Fibroblast of gingiva (primary cell): ENCODE data around the gene WNT9B.
"Not testable (repeated sequence)": the region's sequence is repeated elsewhere in the genome, so short reads cannot be mapped to it uniquely, and the experiment has no call there.

Experiments
- DNase-seq: peaks from one replicate; pipeline ENCODE4 v3.0.0-alpha.2; 2011; ENCODE audit warnings: low read depth

Gene WNT9B

DNA sequence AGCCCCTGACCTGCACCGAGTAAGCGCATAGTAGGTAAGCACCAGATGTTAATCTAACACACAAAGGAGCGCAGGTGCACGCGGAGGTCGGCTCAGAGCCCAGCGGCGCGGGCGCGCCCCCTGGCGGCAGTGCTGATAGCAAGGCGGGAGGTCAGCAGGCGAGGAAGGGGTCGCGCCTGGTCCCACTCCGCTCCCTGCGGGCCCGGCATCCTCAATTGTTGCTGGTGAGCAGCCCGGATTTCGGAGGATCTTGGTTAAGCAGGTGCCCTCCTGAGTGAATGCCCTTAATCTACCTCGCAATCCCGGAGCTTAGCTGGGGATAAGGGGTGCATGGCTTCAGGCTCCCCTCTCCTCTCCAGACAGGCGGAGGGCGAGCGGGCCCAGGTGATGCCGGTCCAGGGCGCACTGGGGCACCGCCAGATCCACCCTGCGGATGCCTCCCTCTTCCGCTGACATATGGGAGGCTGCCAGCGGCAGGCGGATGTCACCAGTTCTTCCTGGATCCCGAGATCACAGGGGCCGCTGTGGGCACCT lies 28.9 kb upstream of the WNT9B start:
- no peak for DNase-seq

DNA sequence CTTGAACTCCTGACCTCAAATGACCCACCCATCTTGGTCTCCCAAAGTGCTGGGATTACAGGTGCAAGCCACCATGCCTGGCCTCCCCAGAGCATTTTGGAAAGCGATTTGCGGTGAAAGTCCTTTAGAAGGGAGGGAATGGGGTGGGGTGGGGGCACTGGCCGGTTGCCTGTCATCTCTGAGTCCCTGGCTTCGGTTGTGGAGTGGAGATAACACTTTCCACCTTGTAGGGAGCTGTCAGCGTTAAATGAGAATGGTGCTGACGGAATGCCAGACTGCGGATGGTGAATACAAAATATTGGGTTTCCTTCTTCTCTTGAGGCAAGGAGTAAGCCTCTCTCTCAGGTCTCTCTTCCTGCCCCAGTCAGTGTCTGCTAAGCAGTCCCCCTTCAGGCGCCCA lies 27.7 kb upstream of the WNT9B start:
- no peak for DNase-seq

DNA sequence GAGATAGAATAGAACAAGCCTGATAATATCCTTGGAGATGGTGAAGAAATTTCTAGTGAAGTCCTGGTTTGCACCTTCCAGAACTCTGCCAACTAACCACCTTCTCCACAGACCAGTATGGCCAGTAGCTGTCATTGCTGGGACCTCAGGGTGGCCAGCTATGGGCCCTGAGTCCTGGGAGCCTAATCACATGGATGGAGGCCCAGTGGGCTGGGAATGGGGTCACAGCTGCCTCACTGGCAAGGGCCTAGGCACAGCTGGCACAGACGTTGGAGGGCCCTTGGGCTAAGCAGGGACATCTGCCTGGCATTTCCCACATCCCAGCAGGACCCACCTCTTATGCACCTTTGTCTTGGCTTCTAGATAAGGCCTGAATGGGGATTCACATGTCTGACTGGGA lies 25.3 kb upstream of the WNT9B start:
- no peak for DNase-seq

DNA sequence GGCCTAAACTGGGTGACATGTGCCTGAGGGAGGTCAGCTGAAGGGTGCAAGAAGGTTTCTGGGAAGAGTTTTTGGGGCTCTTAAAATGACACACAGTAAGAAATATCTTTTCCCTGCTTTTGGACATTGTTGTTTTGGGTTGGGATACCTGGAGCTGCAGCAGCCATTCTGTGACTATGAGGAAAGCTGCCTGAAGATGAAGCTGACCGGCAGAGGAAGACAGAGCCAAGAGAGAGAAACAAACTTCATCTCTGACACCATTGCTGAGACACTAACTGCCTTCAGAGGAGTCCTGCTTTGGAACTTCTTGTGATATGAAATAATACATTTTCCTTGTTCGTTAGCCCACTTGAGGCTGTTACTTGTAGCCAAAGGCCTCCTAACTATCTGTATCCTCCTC lies 24.1 kb upstream of the WNT9B start:
- no peak for DNase-seq

DNA sequence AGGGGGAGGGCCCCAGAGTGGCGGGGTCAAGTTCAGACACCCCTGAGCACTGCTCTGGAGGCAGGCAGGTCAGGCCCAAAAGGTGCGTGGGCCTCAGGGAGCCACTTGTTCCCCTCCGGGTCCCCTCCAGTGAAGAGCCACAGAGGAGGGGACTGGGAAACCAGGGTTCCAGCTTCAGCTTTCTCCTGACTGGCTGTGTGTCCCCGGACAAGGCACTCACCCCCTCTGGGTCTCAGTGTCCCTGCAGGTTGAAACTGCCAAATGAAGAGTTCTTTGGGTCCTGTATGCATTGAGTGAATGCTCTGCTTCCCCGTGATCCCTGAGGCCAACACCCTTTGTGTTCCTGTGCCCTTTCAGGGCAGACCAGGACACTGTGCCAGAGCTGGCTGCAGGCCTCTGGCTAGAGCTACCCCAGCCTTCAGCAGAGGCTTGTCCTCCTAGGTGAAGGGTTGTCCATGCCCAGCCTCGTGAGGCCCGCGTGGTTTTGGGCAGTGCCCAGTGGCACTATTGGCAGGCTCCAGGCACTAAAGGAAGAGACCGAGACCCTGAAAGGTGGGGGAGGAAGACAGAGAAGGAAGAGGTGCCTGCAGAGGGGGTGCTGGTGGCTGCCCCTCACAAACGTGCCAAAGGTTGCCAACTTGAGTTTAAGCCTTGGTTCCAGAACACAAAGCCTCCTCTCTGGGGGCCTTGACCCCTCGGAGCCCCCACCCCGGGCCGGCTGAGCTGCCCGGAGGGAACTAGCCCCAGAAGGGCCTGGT lies 19.6 kb upstream of the WNT9B start:
- DNase-seq = no peak

DNA sequence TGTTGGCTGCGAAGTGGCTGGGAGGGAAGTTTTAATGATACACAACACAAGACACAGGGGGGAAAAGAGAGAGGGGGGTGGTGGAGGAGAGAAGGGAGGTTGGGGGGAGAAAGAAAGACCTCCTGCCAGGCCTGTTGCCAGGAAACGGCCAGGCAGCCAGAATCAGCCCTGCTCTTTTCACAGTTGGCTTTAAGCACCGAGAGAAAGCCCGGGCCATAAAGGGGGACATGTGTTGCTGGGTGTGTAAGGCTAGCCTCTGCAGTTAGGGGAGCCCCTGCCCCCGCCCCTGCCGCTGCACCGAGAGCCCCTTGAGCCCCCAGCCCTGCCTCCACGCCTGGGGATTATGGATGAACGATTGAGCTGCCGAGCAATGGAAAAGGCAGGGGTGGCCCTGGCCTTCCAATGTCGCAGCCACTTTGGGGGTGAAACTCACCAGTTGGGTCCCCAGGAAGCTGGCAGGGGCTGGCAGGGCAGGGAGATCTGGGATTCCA lies 19.0 kb upstream of the WNT9B start:
- no peak for DNase-seq

DNA sequence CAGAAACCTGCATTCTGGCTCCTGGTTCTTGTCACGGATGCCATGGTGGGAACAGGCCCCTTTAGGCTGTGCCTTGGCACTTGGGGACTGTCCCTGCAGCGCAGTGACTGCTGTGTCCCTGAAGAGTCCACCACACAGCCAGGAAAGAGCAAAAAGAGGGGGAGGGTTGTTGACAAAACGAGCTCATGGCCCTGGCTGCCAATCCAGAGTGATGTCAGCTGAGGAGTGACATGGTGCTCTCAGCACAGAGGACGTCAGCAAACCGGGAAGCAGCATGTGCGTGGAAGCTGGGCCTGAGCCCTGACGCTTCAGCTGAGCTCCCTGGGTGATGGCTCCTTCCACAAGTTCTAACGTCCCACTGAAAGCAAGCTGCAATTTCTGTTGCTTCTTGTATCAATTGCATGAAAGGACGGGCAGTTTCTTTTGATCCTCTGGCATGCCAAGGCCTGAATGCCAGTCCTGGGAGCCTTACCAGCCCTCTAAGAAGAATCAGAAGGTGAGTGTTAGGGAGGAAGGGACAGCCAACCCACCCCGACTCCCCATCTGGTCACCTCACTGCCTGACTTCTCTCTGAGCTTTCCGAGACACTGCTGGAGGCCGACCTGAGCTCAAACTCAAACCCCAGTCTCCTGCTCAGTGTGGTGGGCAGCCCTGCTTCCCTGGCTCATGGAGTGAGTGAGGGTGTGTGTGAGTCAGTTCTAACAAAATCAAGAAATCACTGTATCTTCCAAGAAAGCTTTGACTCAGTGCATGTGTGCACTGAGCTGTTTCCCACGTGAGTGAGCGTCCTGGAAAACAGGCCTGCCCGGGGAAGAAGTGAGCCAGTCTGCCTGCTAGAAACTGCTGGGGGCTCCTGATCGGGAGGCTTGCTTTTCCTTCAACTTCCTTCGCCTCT lies 18.2 kb upstream of the WNT9B start:
- DNase-seq = peak; percentile 9

DNA sequence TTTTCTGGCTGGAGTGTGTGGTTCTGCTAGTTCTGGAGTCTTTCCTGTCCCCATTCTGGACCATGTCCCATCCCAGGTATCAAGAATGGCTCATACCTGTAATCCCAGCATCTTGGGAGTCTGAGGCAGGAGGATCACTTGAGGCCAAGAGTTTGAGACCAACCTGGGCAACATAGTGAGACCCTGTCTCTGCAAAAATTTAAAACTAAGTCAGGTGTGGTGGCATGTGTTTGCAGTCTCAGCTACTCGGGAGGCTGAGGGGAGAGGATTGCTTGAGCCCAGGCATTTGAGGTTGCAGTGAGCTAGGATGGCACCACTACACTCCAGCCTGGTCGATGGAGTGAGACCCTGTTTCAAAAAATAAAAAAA lies 17.6 kb upstream of the WNT9B start:
- DNase-seq = no peak

DNA sequence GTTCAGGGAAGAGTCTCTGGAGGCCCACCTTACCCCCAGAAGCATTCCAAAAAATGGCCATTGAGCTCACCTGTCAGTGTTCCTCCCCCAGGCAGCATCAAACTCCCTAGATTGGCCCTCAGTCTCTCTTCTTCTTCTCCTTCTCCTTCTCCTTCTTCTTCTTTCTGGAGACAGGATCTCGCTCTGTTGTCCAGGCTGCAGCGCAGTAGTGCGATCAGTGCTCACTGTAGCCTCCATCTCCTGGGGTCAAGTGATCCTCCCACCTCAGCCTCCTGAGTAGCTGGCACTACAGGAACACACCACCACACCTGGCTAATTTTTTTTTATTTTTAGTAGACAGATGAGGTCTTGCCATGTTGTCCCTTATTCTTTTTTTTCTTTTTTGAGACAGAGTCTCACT lies 16.5 kb upstream of the WNT9B start:
- no peak for DNase-seq

DNA sequence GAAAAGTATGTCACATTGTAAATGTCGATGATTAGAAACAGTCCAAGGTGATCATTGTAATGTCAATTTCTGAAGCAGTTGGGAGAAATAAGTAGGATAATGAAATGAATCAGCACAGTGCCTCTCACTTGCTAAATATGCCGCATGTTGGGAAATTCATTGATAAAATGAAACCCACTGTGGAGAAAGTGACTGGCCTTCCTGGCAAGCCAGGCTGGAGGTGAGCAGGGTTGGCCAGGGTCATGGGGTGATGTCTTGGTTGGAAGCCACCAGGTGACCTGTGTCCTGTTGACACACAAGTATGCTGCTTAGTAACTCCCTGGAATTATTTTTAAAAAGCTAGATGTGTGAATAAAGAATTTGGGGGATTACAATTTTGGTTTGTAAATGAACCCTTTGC lies 14.9 kb upstream of the WNT9B start:
- DNase-seq = no peak

DNA sequence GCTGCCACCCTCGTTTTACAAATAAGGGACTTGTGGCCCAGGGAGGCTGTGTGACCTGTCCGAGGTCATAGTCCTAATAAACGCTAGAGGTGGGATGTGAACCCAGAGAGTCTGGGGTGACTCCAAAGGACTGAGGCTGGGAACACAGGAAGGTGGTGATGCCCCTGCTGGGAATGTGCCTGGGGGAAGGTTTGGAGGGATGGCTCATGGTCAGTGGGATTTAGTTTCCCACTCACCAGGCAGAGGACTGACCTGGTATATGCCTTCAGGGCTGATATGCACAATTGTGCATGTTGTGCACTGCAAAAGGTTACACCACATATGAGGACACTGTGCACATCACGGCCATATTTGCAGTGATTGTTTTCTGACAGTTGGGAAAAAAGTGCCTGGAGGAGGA lies 13.9 kb upstream of the WNT9B start:
- no peak for DNase-seq

DNA sequence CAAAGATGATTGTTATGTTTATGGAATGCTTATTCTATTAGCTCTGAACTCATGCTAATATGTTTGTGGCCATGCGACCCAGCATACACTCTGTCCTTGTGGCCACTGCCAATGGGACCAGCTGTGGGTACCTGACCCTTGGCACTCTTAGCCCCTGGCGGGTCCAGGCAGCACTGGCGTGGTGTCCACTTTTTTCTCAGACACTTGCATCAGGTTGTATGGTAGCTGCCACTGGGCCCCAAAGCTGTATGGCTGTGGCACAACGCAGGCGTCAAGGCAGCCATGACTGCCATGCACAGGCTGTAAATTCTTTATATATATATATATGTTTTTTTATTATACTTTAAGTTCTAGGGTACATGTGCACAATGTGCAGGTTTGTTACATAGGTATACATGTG lies 12.2 kb upstream of the WNT9B start:
- DNase-seq = no peak

DNA sequence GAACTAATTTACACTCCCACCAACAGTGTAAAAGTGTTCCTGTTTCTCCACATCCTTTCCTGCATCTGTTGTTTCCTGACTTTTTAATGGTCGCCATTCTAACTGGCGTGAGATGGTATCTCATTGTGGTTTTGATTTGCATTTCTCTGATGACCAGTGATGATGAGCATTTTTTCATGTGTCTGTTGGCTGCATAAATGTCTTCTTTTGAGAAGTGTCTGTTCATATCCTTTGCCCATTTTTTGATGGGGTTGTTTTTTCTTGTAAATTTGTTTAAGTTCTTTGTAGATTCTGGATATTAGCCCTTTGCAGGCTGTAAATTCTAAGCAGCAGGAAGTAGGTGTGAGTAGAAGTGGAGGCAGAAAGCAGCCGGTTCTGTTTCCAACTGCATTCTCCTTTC lies 10.8 kb upstream of the WNT9B start:
- DNase-seq = not testable (repeated sequence)

DNA sequence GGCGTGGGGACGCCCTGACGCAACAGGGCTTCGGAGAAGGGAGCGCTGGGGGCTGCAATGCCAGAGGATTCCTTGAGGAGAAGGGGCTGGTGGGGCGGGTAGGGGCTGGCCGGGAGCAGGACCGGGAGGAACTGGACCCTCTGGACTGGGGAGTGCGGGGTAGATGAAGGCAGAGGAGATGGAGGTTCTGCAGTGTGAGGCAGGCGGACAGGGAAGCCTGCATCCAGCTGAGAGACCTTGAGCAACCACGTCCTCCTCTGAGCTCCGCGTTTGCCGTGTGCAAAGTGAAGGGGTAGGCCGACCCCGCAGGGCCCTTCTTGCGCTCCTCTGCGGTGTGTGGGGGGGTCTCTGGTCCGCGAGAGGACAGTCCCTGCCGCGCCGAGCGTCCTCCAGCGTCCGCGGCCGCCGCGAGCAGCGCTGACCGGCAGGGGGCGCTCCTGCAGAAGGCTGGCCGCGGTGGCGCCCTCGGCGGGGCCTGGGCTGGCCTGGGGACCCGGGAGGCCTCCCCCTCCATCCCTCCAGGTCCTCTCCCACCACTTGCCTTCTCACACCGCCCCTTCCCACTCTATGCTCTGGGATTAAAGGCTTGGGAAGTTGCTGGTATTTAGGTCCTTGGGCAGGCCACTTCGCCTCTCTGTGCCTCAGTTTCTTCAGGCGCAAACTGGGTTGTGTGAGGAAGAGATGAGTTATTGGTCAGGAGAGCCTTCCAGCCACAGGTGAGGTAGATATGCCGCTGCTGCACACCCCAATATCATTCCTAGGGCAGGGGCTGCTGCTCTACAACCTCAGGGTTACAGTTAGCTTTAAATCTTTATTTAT lies 9.6 kb upstream of the WNT9B start:
- DNase-seq = no peak

DNA sequence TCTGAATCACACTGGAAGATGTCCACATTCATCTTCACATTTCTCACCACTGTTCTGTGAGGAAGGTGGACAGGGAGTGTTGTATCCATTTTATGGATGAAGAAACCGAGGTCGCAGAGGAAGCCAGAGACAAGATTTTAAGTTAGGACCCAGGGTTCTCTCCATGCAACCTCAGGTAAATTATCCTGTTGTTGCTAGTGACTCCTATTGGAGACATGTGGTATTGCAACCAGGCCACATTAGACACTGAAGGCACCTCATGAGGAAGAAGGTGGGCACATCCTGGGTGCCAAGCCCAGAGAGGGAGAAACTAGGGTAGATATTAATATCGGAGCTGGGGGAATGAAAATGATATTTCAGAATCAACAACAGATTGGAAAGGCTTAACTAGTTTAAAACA lies 8.5 kb upstream of the WNT9B start:
- DNase-seq = no peak

DNA sequence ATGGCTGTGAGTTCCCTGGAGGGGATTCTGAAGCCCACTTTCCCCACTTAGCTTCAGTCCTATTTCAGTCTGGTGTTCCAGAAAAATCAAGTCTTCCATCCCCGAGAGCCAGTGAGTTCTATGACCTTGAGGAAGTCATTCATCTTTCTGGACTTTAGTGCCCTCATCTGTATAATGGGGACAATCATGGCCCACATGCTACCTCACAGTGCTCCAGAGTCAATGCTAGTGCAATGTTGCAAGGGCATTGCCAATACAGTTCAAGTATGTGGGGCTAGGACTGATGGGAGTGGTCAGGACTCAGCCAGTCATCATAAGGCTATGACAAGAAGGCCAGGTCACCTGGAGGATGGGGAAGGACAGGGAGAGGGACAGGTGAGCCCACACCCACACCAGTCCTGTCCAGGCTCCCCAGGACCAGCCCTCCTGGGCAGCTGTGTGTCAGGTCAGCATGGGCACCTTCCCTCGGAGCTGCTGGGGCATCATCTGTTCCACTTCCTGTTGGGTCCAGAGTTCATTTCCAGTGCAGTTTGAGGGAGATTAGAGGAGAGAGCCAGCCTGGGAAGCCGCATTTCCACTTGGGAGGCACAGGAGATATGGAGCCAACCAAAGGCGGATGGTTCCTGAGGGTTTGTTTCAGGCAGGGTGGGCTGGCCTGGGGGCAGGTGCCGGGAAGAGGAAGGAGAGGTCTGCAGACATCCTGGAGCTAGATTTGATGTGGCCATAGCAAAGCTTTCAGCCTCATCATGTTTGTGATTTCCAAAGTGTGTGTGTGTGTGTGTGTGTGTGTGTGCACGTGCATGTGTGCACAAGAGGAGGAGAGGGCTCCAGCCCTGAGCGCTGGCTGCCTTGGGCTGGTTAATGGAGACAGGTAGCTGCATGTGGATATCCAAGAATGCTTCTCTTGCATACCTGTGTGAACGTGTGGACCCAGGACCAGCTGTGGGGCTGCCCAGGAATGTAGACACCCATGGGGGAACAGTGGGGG lies 3.9 kb upstream of the WNT9B start:
- no peak for DNase-seq

DNA sequence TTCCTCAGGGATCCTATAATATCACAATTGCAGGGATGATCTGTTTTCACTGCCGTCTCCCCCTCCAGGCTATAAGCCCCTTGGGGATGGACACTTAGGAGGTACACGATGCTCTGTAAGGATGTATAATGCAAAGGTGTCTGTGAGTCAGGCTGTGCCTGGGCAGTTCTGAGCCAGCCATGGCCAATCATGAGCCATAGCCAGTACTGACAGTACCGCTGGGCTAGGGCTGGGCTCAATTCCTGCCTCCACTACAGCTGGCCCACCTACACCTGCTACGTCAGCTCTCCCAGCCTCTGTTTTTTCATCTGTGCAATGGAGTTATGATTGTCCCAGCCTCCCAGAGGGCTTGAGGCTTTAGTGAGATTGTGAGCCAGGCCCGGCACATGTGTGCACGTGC lies 2.8 kb upstream of the WNT9B start:
- DNase-seq = no peak

DNA sequence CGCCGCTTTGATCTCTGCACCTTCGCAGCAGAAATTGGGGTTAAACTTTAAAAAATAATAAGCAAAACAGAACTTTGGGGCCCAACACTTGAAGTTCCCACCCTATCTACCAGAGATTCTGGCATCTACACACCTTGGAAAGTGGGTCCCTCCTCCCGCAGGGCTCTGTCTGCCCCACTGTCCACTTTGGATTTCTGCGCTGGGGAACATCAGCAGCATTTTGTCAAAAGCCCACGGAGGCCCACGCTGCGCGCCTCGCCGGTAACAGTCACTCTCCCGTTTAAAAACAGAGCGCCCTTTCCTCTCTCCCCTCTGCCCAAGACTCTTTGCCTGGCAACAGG lies 725 bp upstream of the WNT9B start:
- no peak for DNase-seq

DNA sequence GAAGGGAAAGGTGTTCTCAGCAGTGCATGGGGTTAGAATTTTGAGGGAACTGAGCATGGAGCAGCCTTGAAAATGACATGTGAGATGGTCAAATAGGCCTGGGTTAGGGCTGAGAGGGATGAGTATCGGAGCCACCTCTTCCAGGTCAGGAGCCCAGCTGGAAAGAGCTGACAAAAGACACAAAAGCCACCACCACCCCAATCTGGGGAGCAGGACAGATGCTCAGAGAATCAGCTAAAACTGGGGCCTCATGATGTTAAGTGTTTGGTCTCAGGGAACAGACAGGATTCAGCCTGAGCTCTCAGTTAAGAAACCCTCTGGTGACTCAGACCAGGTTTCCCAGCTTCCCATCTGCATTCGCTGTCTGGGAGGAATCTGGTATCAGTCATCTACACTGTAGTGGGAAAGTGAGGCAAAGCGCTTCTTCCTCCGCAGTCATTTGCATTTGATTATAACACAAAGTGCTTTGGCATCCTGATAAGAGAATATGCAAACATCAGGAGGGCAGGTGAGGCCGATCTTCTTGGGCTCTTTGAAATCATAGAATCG lies 2.6 kb downstream of the WNT9B start:
- no peak for DNase-seq

DNA sequence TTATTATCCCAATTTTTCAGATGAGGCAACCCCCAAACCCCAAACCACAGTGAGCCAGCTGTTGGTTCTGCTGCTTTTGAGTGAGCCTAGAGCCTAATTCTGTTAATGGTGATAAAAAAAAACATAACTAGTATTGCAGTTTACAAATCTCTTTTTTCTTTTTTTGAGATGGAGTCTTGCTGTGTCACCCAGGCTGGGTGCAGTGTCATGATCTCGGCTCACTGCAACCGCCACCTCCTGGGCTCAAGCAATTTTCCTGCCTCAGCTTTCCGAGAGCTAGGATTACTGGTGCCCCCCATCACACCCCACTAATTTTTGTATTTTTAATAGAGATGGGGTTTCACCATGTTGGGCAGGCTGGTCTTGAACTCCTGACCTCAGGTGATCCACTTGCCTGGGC lies 3.1 kb downstream of the WNT9B start:
- DNase-seq = no peak

DNA sequence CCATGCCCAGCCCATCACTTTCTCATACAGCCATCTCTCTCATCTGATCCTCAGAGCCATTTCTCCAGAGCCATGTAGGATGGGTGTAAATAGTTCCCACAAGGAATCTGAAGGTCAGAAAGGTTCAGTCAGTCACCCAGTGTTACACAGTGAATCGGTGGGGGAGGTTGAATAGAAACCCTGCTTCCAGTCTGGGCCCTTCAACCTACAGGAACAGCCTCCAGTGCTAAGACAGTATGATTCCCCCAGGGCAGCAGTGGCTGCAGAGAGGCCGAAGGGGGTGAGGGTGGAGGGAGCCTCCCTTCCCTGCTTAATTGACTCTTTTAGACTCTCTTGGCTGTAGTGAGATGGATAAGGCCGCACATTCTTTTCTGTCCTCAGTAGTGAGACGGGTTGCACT lies 3.6 kb downstream of the WNT9B start:
- no peak for DNase-seq
